Vagina (tissue), 2 donors: ENCODE data around the gene SH3GL3. TPM values are rescaled to one million over a fixed set of nuclear protein-coding genes. Genes with fewer than 3 reads are reported as not detected.

Source experiments
- DNase-seq, 2 donors: peaks; one replicate each; pipeline ENCODE4 v3.0.0-alpha.2; 2017; ENCODE audit errors: extremely low spot score in 2 of 2
- H3K27ac ChIP-seq: fragments of 200-600 bp; sonication (generic); one replicate; pipeline ENCODE4 v1.5.1; 2019
- H3K27me3 ChIP-seq: fragments of 200-600 bp; sonication (generic); one replicate; pipeline ENCODE4 v1.5.1; 2019
- H3K36me3 ChIP-seq, 2 donors: fragments of 200-600 bp; sonication (generic); one replicate each; pipeline ENCODE4 v1.5.1; 2017 to 2019
- H3K4me1 ChIP-seq: fragments of 200-600 bp; sonication (generic); one replicate; pipeline ENCODE4 v1.5.1; 2019
- H3K4me3 ChIP-seq, 2 donors: fragments of 200-600 bp; sonication (generic); 1 replicate in 1 of 2; 2 replicates in 1 of 2; pipeline ENCODE4 v1.5.1; 2016 to 2019
- H3K9me3 ChIP-seq: fragments of 200-600 bp; sonication (generic); one replicate; pipeline ENCODE4 v1.5.1; 2019
- POLR2A ChIP-seq, 2 donors: fragments of 450-650 bp; IDR thresholded peaks; one replicate each; pipeline ENCODE4 v1.6.1; 2017; ENCODE audit warnings: antibody characterized with exemption in 2 of 2, mild to moderate bottlenecking in 2 of 2, moderate library complexity in 2 of 2
- POLR2AphosphoS5 ChIP-seq, 2 donors: sonication (generic); formaldehyde crosslinking; IDR thresholded peaks; one replicate each; pipeline ENCODE4 v1.9.0; 2017; ENCODE audit warnings: antibody characterized with exemption in 2 of 2, mild to moderate bottlenecking in 2 of 2, low read depth in 1 of 2; ENCODE audit not compliant: insufficient read depth in 1 of 2
- intact Hi-C: fragments of 100-400 bp; cut with DNase I; formaldehyde crosslinking; loops from one replicate; pipeline ENCODE4 v1.15.1; 2023
- total RNA-seq: library from RNA; depleted of rRNA; stranded (reverse); fragments of >200 nt; gene quantifications from one replicate; pipeline ENCODE4 v1.2.3, GENCODE V29; 2016
- TF ChIP-seq, protein P1 (sequence below), 3 experiments: fragments of 450-650 bp in 2 of 3; fragments of 200-600 bp in 1 of 3; sonication (generic) in 1 of 3; IDR thresholded peaks; one replicate each; pipeline ENCODE4 v1.5.1; 2017 to 2019; ENCODE audit warnings: antibody characterized with exemption in 3 of 3, mild to moderate bottlenecking in 2 of 3, moderate library complexity in 2 of 3

The SH3GL3 gene
- total RNA-seq, 1 donor from 2014 or later: 3.9 TPM

- intact Hi-C loops: no loop called here
- TF ChIP-seq POLR2A (IDR thresholded peaks at IDR 0.05): no peak
- TF ChIP-seq, protein P1, sequence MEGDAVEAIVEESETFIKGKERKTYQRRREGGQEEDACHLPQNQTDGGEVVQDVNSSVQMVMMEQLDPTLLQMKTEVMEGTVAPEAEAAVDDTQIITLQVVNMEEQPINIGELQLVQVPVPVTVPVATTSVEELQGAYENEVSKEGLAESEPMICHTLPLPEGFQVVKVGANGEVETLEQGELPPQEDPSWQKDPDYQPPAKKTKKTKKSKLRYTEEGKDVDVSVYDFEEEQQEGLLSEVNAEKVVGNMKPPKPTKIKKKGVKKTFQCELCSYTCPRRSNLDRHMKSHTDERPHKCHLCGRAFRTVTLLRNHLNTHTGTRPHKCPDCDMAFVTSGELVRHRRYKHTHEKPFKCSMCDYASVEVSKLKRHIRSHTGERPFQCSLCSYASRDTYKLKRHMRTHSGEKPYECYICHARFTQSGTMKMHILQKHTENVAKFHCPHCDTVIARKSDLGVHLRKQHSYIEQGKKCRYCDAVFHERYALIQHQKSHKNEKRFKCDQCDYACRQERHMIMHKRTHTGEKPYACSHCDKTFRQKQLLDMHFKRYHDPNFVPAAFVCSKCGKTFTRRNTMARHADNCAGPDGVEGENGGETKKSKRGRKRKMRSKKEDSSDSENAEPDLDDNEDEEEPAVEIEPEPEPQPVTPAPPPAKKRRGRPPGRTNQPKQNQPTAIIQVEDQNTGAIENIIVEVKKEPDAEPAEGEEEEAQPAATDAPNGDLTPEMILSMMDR (IDR thresholded peaks at IDR 0.05): peak in 2 of 3 experiments; percentile 47 to 55
- TF ChIP-seq POLR2AphosphoS5 (IDR thresholded peaks at IDR 0.05; ENCODE audit: insufficient read depth in 1 of 2, low read depth in 1 of 2): no peak
- Histone ChIP-seq H3K9me3 (no peaks in the 10 kb centered on the region), H3K27ac (no peak overlapping the region), H3K36me3 (no peaks in the 10 kb centered on the region), H3K4me3 (no peak overlapping the region), H3K27me3 (no peaks in the 10 kb centered on the region), H3K4me1 (peaks cover 5% of the 10 kb centered on the region)
- DNase-seq: no peak
Measured at GRCh38 chr15:83571820-83572707, 124.9 kb downstream of the SH3GL3 start.

GRCh38 chr15:83574345-83574744 is 127.2 kb downstream of the SH3GL3 start:
- peaks cover 5% of the 10 kb centered on the region for H3K4me1 ChIP-seq
- H3K27me3 ChIP-seq: no peaks in the 10 kb centered on the region
- no peaks in the 10 kb centered on the region for H3K9me3 ChIP-seq
- H3K36me3 ChIP-seq: no peaks in the 10 kb centered on the region
- DNase-seq: no peak
- H3K4me3 ChIP-seq: no peak overlapping the region
- intact Hi-C loops: no loop called here
- TF ChIP-seq POLR2AphosphoS5 (IDR thresholded peaks at IDR 0.05; ENCODE audit: insufficient read depth in 1 of 2, low read depth in 1 of 2) (no peak), POLR2A (IDR thresholded peaks at IDR 0.05) (no peak)
- TF ChIP-seq, protein P1 (IDR thresholded peaks at IDR 0.05): no peak
- H3K27ac ChIP-seq: no peak overlapping the region

DNA sequence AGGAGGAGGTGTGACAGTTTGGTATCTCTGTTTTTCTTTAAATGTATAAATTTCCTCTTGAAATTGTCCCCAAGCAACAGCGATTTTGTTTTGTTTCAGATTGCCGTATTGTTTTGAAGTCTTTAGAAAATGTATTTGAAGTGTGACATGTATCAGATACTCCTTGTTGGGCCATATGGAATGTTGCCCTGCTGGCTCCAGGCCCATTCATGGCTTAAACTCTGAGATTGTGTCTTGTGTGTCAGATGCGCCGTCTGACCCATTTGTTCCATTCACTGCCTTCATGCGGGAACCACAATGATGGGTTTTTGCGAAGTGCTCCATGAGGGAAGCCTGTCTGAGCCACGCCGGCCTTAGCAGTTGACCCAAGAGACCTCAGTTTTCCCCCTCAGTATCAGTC is 131.6 kb downstream of the SH3GL3 start:
- H3K9me3 ChIP-seq: no peaks in the 10 kb centered on the region
- no peaks in the 10 kb centered on the region for H3K27me3 ChIP-seq
- no peak for DNase-seq
- no peaks in the 10 kb centered on the region for H3K36me3 ChIP-seq
- TF ChIP-seq, protein P1 (IDR thresholded peaks at IDR 0.05): no peak
- TF ChIP-seq POLR2A (IDR thresholded peaks at IDR 0.05) (no peak), POLR2AphosphoS5 (IDR thresholded peaks at IDR 0.05; ENCODE audit: insufficient read depth in 1 of 2, low read depth in 1 of 2) (no peak)
- no peak overlapping the region for H3K4me3 ChIP-seq
- H3K27ac ChIP-seq: no peak overlapping the region
- no peaks in the 10 kb centered on the region for H3K4me1 ChIP-seq
- intact Hi-C loops: no loop called here

- TF ChIP-seq, protein P1 (IDR thresholded peaks at IDR 0.05): no peak
- TF ChIP-seq POLR2A (IDR thresholded peaks at IDR 0.05) (no peak), POLR2AphosphoS5 (IDR thresholded peaks at IDR 0.05; ENCODE audit: insufficient read depth in 1 of 2, low read depth in 1 of 2) (no peak)
- H3K4me1 ChIP-seq: no peaks in the 10 kb centered on the region
- no peak overlapping the region for H3K27ac ChIP-seq
- H3K4me3 ChIP-seq: no peak overlapping the region
- H3K27me3 ChIP-seq: no peaks in the 10 kb centered on the region
- DNase-seq: no peak
- intact Hi-C loops: no loop called here
- H3K9me3 ChIP-seq: no peaks in the 10 kb centered on the region
- no peaks in the 10 kb centered on the region for H3K36me3 ChIP-seq
Measured at GRCh38 chr15:83581381-83581780, 134.2 kb downstream of the SH3GL3 start.

DNA sequence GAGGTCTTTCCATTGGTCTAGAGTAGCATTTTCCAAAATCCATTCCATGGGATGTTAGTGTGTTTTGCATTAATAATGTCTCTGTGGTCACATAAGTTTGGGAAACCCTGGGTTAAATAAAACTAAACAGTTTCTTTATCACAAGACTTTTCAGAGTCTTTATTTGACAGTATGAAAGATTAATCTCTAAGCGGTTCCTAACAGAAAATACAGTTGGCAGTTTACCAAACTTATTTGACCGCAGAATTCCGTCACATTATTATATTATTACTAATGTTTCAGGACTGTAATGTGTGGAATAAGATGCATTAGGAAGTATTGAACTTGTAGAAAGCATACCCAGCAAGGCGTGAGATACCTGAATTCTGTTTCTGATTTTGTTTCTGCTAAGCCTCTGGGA is 135.2 kb downstream of the SH3GL3 start:
- Histone ChIP-seq H3K36me3 (no peaks in the 10 kb centered on the region), H3K9me3 (no peaks in the 10 kb centered on the region), H3K27ac (no peak overlapping the region), H3K27me3 (no peaks in the 10 kb centered on the region), H3K4me3 (no peak overlapping the region), H3K4me1 (no peaks in the 10 kb centered on the region)
- no peak for DNase-seq
- no peak for TF ChIP-seq POLR2A (IDR thresholded peaks at IDR 0.05)
- TF ChIP-seq, protein P1 (IDR thresholded peaks at IDR 0.05): no peak
- no peak for TF ChIP-seq POLR2AphosphoS5 (IDR thresholded peaks at IDR 0.05; ENCODE audit: insufficient read depth in 1 of 2, low read depth in 1 of 2)
- intact Hi-C loops: no loop called here
